ENCODE data around the gene CSMD2.

- TF ChIP-seq EZH2 (IDR thresholded peaks at IDR 0.05; ENCODE audit: borderline replicate concordance, low read depth, low read length, severe bottlenecking) (no peak), CTCF (IDR thresholded peaks at IDR 0.05; ENCODE audit: borderline replicate concordance, extremely low read depth, low read length, poor library complexity, severe bottlenecking) (no peak)
These were observed 115.6 kb downstream of the CSMD2 start for GRCh38 chr1:34049477-34049876.
